Keratinocyte (primary cell): ENCODE data around the gene RRP36.

Source experiments
- EZH2 ChIP-seq: IDR thresholded peaks from one replicate; pipeline ENCODE4 v1.6.1; 2012; ENCODE audit warnings: inconsistent platforms, mild to moderate bottlenecking, low read length, moderate library complexity
- TF ChIP-seq, protein P1 (sequence below), 3 experiments: IDR thresholded peaks in 1 of 3; conservative IDR thresholded peaks in 1 of 3; optimal IDR thresholded peaks in 1 of 3; 2 replicates in 2 of 3; 3 replicates in 1 of 3; pipeline versions ENCODE3 to v1.5.1; 2011; ENCODE audit warnings: low read length in 3 of 3, mild to moderate bottlenecking in 3 of 3, moderate library complexity in 2 of 3, control low read depth in 1 of 3, inconsistent platforms in 1 of 3; ENCODE audit not compliant: insufficient read depth in 2 of 3; ENCODE audit errors: extremely low read depth in 1 of 3

DNA sequence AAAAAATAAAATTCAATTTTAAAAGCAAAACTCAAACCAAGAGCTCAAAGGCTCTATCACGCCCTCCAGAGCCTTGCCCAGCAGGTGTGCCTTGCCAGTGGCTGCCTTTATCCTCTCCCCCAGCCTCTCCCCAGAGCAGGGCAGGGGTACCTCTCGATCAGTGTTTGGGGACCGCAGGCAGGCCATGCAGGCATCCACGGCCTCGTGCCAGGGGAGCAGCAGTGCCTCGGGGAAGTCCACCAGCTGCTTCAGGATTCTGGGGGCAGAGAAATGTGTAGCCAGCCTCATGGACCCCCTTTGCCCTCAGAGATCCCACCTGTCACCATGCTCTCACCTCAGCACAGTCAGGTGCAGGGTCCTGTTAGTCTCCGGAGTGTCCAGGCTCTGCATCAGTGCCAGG, 26.6 kb downstream of the RRP36 start:
- TF ChIP-seq, protein P1, sequence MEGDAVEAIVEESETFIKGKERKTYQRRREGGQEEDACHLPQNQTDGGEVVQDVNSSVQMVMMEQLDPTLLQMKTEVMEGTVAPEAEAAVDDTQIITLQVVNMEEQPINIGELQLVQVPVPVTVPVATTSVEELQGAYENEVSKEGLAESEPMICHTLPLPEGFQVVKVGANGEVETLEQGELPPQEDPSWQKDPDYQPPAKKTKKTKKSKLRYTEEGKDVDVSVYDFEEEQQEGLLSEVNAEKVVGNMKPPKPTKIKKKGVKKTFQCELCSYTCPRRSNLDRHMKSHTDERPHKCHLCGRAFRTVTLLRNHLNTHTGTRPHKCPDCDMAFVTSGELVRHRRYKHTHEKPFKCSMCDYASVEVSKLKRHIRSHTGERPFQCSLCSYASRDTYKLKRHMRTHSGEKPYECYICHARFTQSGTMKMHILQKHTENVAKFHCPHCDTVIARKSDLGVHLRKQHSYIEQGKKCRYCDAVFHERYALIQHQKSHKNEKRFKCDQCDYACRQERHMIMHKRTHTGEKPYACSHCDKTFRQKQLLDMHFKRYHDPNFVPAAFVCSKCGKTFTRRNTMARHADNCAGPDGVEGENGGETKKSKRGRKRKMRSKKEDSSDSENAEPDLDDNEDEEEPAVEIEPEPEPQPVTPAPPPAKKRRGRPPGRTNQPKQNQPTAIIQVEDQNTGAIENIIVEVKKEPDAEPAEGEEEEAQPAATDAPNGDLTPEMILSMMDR (optimal IDR thresholded peaks at IDR 0.05 in 1 of 3, IDR thresholded peaks at IDR 0.05 in 1 of 3, conservative IDR thresholded peaks at IDR 0.05 in 1 of 3; ENCODE audit: extremely low read depth in 1 of 3, insufficient read depth in 2 of 3, low read length in 3 of 3), result no peak
- no peak for TF ChIP-seq EZH2
